ENCODE data around the gene CMKLR1. TPM values are rescaled to one million over a fixed set of nuclear protein-coding genes. Genes with fewer than 3 reads are reported as not detected.

CMKLR1 gene
- total and polyA plus RNA-seq, 10 of the 15 experiments (the other 5 are each of a cell fraction or from before 2014, with no cell fraction given): 13.8 to 52.3 (median 26.2) TPM

GRCh38 chr12:108239378-108239777, 99.7 kb downstream of the CMKLR1 start:
- intact Hi-C loops (cut with micrococcal nuclease; ENCODE audit: unreplicated experiment): no loop called here
- CTCF ChIA-PET: interaction anchor here (1.1 kb wide), 1 partner anchor 218 kb away, joined by 3 read pairs; no protein-coding TSS in a partner anchor
- Histone ChIP-seq H3K4me3 (no peak overlapping the region), H3K27ac (ENCODE audit: control insufficient read depth, insufficient read depth) (no peak overlapping the region), H3K4me1 (ENCODE audit: control insufficient read depth, insufficient read depth, low read length) (no peaks in the 10 kb centered on the region; the same call in 1 of the 2 replicates), H3K4me2 (ENCODE audit: control insufficient read depth, insufficient read depth) (no peak overlapping the region), H3K9me3 (replicated peaks; ENCODE audit: control insufficient read depth, insufficient read depth, low read length) (no peaks in the 10 kb centered on the region; the same call in 2 of the 3 replicates), H4K20me1 (ENCODE audit: control insufficient read depth, insufficient read depth) (no peaks in the 10 kb centered on the region), H3K27me3 (replicated peaks in 1 of 2; ENCODE audit: control insufficient read depth in 2 of 2, insufficient read depth in 2 of 2, low read length in 1 of 2) (no peaks in the 10 kb centered on the region; a peak in 1 of 4 replicates), H3K79me2 (ENCODE audit: control insufficient read depth, insufficient read depth, low read length) (no peaks in the 10 kb centered on the region), H3K9ac (ENCODE audit: control insufficient read depth, insufficient read depth, low read length) (no peak overlapping the region), H2AFZ (ENCODE audit: control insufficient read depth, low read depth, low read length) (no peak overlapping the region), H3K36me3 (ENCODE audit: control insufficient read depth in 2 of 2, insufficient read depth in 2 of 2, low read length in 1 of 2) (no peaks in the 10 kb centered on the region)
- BruUV-seq (replicated peaks): no TSS peak
- DNase-seq (ENCODE audit: low read depth, low spot score): no peak
- no peak for FAIRE-seq
- WGBS (ENCODE audit: insufficient coverage, insufficient replicate concordance, low lambda C conversion rate, missing lambda C conversion rate): 33% methylated on average over 2 of the region's 2 CpGs
- POLR2A ChIA-PET: no interaction called here
- SMC1A ChIA-PET (ENCODE audit: uncharacterized antibody, unreplicated experiment): no interaction called here
- RAD21 ChIA-PET (ENCODE audit: unreplicated experiment): no interaction called here
- in situ Hi-C loops (cut with MboI): no loop called here
- no peak for ATAC-seq
- TF ChIP-seq SRF (IDR thresholded peaks at IDR 0.05; ENCODE audit: low read depth in 2 of 2, low read length in 2 of 2) (no peak), SMAD1 (IDR thresholded peaks at IDR 0.05; ENCODE audit: low read depth, partially characterized antibody) (no peak), EP300 (IDR thresholded peaks at IDR 0.05; ENCODE audit: borderline replicate concordance in 1 of 2, control insufficient read depth in 1 of 2, low read depth in 2 of 2, low read length in 2 of 2) (no peak), ZNF274 (IDR thresholded peaks at IDR 0.05; ENCODE audit: insufficient read depth, insufficient read length) (no peak), POLR2AphosphoS2 (IDR thresholded peaks at IDR 0.05; ENCODE audit: low read depth, low read length) (no peak), SUZ12 (IDR thresholded peaks at IDR 0.05; ENCODE audit: unreplicated experiment) (no peak), STAT1 (conservative IDR thresholded peaks at IDR 0.05) (no peak), ETV6 (conservative IDR thresholded peaks at IDR 0.05 in 1 of 2, IDR thresholded peaks at IDR 0.05 in 1 of 2; ENCODE audit: borderline replicate concordance in 1 of 2, low read depth in 1 of 2) (no peak), JUND (IDR thresholded peaks at IDR 0.05; ENCODE audit: low read depth, low read length) (no peak), ZNF24 (IDR thresholded peaks at IDR 0.05) (no peak), BCLAF1 (IDR thresholded peaks at IDR 0.05) (no peak), ZSCAN29 (IDR thresholded peaks at IDR 0.05) (no peak), MLLT1 (IDR thresholded peaks at IDR 0.05) (no peak), SKIL (IDR thresholded peaks at IDR 0.05; ENCODE audit: low read depth, poor library complexity, severe bottlenecking) (no peak), RCOR1 (conservative IDR thresholded peaks at IDR 0.05; ENCODE audit: low read depth, low read length) (no peak), ZZZ3 (IDR thresholded peaks at IDR 0.05; ENCODE audit: control insufficient read depth, insufficient read length, low read depth) (no peak), NBN (IDR thresholded peaks at IDR 0.05) (no peak)
- TF ChIP-seq, protein P1, sequence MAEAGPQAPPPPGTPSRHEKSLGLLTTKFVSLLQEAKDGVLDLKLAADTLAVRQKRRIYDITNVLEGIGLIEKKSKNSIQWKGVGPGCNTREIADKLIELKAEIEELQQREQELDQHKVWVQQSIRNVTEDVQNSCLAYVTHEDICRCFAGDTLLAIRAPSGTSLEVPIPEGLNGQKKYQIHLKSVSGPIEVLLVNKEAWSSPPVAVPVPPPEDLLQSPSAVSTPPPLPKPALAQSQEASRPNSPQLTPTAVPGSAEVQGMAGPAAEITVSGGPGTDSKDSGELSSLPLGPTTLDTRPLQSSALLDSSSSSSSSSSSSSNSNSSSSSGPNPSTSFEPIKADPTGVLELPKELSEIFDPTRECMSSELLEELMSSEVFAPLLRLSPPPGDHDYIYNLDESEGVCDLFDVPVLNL (IDR thresholded peaks at IDR 0.05; ENCODE audit: low read depth, low read length): no peak
